Suppressor macrophage treated with lipopolysaccharide for 4 hours (primary cell): ENCODE results near the gene TMEM117.
A peak's percentile ranks its signal among the peaks of the same experiment; 100 is the strongest.
"Not testable (repeated sequence)": the region's sequence is repeated elsewhere in the genome, so short reads cannot be mapped to it uniquely, and the experiment has no call there.

Experiments used
- DNase-seq: peaks from one replicate; pipeline ENCODE4 v3.0.0-alpha.2; 2020

TMEM117 gene

DNA sequence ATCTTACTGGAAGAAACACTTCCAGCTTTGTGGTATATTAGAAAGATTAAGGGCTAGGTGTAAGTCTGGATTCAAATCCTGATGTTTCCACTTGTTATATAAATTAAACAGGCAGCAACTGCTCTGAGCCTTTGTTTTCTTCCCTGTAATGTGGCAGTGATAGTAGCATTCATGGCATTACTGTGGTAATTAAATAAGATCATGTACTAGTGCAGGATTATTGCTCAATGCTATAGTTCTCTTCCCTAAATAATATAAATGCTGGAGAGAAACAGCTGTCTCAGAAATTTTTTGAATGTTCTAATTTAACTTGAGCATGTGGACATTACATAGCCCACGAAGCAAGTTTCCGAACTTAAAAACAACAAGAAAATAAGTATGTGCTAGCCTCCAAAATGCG lies 5.4 kb downstream of the TMEM117 start:
- no peak for DNase-seq

DNA sequence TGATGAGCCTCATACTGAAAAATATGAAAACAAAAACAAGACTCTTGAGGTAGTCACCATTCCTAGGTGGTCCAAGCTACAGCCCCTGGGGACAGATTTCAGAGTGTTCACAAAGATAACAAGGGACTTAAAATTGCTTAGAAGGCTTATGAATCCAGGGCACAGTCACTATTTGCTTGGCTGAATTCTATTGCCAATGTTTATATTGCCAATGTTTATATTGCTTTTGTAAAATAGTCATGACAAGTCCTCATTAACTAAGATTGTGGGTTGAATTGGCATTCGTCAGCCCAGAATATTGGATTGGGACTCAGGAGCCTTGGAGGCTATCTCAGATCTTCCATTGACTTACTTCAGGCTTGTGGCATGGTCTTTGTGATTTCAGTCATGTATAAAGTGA lies 6.4 kb downstream of the TMEM117 start:
- no peak for DNase-seq

DNA sequence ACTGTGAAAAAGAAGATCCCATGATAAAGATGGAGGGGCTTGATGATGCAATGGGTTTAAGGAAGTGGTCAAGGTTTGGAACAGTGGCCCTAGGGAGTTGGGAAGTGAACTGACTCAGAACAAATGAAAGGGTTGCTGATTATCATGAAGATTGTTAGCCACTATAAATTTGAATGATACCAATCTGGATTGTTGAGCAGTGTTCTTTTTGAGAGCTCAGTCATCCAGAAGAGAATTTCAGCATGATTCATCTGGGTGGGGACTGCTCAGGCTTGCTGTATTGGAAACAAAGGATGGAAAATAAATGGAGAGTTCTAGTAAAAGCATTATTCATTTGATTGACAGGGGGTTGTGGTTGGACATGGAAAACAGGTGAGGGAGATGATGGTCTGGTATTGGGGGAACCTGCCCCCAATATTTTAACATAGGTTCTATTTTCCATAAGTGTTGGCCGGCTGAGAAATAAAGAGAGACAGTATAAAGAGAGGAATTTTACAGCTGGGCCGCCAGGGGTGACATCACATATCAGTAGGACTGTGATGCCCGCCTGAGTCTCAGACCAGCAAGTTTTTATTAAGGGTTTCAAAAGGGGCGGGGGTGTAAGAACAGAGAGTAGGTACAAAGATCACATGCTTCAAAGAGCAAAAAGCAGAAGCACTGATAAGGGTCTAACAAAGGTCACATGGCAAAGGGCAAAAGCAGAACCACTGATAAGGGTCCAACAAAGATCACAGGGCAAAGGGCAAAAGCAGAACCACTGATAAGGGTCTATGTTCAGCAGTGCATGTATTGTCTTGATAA lies 11.7 kb downstream of the TMEM117 start:
- DNase-seq = not testable (repeated sequence)

DNA sequence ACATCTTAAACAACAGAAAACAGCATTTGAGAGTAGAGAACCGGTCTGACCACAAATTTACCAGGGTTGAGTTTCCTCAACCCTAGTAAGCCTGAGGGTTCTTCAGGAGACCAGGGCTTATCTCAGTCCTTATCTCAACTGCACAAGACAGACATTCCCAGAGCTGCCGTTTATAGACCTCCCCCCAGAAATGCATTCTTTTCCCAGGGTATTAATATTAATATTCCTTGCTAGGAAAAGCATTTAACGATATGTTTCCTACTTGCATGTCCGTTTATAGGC lies 12.3 kb downstream of the TMEM117 start:
- DNase-seq = no peak

DNA sequence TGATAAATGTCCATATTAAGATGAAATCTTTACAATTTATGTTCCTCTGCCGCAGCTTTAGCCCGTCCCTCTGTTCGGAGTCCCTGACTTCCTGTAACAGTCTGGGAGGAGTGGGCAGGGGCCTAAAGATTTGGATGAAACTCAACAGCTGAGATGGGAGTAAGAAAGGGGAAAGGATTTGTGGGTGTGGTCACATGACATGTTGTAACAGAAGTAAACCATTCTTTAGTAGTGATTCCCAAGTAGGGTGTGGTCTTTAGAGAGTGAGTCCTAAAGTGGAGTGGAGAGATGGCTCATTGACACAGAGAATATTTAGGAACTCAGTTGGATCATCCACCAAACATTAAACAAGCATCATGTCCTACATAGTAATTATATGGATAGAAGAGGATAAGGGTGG lies 12.9 kb downstream of the TMEM117 start:
- no peak for DNase-seq

DNA sequence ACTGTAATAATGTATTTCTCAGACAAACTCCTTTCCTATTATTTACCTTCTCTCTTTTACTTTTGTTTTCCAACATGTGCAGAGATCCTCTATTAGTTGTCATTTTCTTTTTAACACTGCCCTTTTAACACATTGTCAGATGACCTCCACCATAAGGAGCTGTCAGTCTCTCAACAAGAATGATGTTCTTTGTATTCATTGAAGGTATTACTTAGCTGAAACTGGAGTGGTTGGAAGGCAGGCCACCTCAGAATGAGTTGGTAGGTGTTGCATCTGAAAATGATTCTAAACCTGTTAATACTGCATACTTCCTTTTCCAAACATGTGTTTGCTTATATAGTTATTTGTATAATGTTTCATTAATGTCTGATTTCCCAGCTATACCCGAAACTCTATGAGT lies 16.9 kb downstream of the TMEM117 start:
- no peak for DNase-seq

DNA sequence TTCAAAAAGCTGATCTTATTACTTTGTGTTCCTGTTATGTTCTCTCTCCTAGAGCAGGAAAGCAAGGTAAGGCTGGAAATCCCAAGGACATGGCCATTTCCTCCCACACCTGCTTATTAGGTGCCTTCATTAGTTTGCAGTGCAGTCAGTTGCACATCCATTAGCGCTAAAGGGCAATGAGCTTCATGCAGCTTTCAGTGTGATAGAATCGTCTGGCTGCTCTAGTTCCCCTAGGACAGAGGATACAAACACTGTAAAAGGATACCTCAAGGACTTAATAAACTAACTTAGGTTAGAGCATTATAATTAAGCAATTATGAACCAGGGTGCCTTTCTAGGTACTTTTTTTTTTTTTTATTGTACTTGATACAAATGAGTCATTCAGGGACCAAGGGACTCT lies 21.1 kb downstream of the TMEM117 start:
- DNase-seq = no peak

DNA sequence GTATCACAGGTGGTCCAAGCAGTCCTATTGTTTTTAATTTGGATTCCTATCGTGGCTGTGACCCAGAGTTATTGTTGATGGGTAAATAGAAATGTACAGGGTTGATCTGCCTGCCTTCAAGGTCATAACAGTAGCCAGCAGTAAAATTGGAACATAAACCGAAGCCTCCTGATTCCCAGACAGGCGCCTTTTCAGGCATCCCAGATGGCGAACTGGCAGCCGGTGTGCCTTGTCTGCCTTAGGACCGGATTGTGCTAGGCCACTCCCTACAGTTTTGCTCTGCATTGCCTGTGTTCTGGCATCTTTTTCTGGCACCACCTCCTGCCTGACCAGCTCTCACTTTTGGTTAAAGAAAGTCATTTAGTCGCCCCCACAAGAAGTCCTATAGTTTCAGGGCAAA lies 22.2 kb downstream of the TMEM117 start:
- DNase-seq = no peak

DNA sequence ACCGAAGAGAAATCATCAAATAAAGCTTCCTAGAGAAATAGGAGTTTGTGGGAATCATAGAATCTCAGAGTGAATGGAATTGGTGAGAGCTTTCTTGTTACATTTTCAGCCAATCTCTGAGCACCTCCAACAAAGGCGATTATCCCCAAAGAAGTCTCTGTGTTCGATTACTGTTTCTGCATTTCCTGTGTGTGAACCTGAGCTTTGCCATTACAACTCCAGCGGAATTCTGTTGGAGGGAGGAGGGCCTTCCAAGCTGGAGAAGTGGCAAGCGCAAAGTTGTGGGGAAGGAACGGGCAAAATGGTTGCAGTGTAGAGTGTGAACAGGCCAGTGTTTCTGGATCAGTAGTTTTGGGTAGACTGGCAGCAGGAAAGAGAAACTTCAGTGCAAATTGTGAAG lies 23.1 kb downstream of the TMEM117 start:
- no peak for DNase-seq

DNA sequence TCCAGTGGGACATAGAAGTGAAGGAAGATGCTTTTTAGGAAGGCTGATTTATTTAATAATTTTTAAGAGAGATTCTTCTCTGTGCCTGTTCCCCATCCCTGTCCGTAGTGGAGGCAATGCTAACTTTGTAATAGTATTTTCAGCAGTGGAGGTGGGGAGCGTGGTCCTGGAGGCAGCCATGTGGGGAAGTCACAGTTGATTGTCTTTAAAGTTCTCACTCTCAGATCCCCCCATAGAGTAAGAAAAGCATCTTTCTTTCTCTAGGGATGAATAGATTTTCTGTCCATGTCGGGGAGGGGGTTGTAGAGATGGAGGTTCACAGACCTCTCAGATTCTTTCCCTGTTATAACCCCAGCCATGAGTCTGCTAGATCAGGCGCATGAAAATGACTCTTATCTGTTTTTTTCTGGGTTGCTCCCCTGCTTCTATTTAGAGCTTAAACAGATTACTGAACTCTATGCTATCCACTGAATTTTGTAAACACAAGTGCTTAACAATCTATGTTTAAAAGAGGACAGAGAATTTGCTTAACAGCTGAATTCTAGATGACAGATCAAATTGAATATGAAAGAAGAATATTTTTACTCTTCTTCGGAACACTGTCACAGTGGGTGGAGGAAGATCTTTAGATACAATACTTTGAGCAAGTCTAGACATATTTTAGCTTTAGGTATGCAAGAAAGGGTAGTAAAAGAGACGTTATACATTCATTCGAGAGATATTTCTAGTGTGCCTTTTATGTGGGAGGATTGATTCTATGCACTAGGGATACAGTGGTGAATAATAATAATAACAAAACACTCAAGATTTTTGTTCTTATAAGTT lies 25.3 kb downstream of the TMEM117 start:
- DNase-seq = no peak

DNA sequence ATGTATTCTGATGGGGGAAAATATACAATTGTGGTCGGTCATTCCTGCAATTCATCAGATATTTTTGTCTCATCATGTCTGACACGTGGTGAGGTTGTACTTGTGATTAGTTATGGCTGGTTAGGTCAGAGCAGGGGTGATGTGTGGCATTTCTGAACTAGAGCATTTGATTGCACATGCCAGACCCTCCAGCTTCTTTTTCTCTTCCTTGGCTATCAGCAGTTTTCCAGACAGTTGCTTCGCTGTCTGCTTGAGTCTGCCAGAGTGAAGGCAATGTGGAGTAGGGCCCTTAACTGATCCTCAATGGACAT lies 25.9 kb downstream of the TMEM117 start:
- DNase-seq = no peak

DNA sequence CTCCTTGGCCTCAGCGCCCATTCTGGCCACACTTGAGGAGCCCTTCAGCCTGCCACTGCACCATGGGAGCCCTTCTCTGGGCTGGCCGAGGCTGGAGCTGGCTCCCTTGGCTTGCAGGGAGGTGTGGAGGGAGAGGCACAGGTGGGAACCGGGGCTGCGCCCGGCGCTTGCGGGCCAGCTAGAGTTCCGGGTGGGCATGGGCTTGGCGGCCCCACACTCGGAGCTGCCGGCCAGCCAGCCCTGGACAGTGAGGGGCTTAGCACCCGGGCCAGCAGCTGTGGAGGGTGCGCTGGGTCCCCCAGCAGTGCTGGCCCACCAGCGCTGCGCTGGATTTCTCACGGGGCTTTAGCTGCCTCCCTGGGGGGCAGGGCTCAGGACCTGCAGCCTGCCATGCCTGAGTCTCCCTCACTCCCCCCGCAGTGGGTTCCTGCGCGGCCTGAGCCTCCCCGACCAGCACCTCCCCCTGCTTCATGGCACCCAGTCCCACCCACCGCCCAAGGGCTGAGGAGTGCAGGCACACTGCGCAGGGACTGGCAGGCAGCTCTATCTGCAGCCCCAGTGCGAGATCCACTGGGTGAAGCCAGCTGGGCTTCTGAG lies 28.0 kb downstream of the TMEM117 start:
- no peak for DNase-seq

DNA sequence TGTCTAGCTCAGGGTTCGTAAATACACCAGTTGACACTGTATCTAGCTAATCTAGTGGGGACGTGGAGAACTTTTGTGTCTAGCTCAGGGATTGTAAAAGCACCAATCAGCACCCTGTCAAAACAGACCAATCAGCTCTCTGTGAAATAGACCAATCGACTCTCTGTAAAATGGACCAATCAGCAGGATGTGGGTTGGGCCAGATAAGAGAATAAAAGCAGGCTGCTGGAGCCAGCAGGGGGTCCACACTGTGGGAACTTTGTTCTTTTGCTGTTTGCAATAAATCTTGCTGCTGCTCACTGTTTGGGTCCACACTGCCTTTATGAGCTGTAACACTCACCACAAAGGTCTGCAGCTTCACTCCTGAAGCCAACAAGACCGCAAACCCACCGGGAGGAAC lies 28.7 kb downstream of the TMEM117 start:
- not testable (repeated sequence) for DNase-seq

DNA sequence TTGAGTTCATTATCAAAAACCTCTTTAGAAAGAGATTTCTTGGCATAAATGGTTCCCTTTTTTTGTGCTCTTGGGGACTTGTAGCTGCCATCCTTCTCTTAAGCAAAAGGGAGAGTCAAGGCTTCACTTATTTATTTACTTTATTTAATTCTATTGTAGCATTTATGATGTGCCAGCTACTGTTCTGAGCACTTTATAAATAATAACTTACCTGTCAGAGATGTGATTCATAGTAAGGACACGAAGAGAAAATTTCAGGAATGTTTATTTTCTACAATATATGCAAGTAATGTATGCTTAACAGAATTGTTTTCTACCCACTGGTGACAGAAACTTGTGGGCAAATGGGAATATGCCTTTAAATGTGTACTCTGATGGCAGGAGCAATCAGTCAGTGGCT lies 33.3 kb downstream of the TMEM117 start:
- no peak for DNase-seq

DNA sequence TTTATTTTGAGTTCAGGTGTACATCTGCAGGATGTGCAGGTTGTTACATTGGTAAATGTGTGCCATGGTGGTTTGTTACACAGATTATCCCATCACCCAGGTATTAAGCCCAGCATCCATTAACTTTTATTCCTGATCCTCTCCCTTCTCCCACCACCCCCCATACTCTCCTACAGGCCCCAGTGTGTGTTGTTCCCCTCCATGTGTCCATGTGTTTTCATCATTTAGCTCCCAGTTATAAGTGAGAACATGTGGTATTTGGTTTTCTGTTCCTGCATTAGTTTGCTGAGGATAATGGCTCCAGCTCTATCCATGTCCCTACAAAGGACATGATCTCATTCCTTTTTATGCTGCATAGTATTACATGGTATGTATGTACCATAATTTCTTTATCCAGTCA lies 33.9 kb downstream of the TMEM117 start:
- DNase-seq = not testable (repeated sequence)

DNA sequence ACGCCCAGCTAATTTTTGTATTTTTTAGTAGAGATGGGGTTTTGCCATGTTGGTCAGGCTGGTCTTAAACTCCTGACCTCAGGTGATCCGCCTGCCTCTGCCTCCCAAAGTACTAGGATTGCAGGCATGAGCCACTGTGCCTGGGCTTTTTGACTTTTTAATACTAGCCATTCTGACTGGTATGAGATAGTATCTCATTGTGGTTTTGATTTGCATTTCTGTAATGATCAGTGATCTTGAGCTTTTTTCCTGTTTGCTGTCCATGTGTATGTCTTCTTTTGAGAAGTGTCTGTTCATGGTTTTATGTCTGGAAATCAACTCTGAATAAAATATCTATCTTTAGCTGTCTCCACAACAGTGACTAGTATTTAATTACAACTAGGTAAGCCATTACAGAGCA lies 35.4 kb downstream of the TMEM117 start:
- not testable (repeated sequence) for DNase-seq

DNA sequence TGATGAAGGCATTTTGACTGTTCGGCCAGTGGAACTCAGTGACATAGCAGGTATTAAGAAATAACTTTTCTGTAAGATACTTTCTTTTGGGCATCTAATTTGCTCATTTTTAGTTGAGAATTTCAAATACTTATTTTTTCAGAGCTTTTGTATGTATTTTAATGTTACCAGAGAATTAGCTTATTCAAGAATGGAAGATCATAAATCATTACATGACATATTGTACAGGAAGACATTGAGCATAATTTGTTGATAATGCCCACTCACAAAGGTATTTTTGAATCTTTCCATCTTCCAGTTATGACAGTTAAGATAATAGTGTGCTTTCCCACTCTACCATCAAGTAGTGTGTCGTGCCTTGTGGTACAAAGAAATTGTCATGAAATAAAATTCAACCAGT lies 36.5 kb downstream of the TMEM117 start:
- DNase-seq = no peak

DNA sequence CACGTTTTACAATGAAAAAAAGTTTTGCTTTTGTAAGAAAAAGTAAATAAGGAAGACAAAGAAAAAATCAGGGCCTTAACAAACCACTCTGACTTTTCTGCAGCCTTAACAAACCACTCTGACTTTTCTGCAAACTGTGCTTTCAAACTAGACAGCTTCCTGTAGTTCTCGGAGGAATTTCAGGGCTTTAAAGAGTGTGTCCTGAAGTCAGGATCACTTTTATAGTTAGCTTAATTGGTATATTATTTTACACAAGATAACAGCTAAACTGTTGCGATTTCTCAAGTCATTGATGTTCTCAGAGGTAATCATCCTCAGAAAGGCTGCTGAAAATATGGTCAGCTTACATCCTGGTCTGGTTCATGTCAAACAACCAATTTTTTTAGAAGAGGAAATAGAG lies 42.2 kb downstream of the TMEM117 start:
- no peak for DNase-seq

DNA sequence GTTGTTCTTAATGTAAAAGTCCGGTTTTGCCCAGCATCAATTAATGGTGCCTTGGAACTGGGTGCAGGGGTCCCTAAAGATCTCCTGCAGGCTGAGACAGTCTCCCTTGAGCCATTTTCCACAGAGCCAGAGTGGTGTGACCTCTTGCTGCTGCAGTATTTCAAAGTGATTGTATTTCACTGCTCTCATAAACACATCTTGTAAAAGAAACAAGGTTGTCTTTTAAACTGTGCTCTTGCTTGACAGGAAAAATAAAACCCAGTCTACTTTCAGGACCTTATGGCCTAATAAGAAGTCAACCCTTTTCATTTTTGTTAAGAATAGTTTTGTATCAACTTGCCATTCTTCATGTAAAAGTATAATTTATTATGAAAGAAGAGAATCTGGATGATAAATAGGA lies 44.7 kb downstream of the TMEM117 start:
- DNase-seq = no peak

DNA sequence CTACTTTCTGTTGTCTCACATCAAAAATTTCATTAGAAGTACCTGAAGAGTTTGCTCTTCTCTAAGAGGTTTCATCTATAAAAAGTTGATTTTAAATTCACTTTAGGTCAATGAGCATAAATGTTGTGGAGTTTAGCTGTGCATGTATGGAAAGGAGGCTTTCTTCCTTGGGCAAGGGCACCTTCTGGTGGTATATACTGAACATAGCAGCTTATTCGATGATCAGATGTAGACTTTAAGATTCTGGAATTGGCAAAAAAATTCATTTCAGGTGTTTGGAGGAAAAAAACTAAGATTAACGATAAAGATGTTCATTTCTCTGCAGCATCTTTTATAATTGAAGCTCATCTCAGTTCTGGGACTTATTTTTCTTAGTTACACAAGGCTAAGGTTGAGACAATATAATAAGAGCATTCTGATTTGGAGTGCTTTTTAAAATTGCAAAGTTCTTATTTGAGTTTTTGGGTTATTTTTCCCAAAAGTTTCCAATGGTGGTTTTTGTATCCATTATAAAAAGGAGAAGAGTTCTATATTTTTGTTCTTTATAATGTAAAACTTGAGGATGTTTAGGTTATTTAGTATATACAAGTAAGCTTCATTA lies 46.8 kb downstream of the TMEM117 start:
- DNase-seq = peak; percentile 61

DNA sequence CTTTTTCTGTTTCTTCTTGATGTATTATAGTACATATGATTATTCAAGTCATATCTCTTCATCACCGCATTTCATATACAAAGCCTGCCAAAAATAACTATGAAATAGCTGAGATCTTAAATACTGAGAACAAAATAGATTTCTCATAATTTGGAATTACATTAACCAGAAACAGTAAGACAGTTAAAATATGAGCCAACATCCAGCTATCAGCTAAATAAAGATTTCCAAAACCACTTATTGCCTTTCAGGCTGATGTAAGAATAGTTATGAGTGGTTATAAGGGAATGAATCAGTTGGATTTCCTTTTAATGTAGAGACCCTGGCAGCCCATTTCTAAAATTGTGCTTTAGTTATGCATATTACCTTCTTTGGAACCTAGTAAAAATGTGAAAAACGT lies 47.4 kb downstream of the TMEM117 start:
- DNase-seq = no peak

DNA sequence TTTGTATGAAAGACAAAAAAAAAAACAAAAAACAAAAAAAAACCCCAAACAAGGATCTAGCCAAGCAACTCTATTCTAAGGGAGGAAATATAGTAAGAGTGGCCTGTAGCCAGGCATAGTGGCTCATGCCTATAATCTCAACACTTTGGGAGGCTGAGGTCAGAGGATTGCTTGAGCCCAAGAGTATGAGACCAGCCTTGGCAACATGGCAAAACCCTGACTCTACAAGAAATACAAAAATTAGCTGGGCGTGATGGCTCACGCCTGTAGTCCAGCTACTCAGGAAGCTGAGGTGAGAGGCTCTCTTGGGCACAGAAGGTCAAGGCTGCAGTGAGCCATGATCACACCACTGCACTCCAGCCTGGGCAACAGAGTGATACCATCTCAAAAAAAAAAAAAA lies 47.9 kb downstream of the TMEM117 start:
- no peak for DNase-seq

DNA sequence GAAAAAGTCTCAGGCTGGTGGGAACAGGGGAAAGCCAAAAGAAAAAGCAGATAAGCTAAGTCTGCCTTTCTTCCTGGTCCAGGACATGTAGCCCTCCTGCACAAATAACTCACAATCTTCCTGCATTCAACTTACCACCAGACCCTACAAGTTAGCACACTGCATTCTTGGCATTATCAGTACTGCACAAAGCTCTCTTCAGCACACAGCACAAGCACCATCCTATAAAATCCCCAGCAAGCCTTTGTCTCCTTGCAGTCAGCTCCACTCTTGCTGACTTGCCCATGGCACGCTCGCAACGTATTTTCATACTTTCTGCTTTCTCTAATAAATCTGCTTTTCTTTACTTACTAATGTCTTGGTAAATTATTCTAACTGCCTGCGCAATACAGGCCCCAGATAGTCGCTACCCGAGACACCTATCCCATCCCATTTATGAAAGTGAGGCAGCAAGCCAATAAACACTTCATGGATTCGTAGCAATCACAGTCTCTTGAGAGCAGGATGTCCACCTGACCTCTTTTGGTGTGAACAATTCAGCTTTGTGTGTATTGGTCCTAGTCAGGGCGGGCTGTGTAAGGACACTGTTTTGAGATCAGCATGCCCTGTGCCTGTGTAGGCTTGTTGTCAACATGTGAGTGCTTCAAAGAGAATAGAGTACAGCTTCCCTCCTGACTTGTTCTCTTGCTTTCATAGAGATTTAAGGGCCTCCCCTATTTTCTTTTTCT lies 49.0 kb downstream of the TMEM117 start:
- no peak for DNase-seq
